Measurements from ENCODE around the gene SNX11.

Gene SNX11

GRCh38 chr17:48100591-48101011, 7.0 kb upstream of the SNX11 start:
- no peak for DNase-seq

- peak; percentile 90 for DNase-seq
Measured at GRCh38 chr17:48101012-48101720, 6.4 kb upstream of the SNX11 start, which contains the start of gene CBX1. TSS of gene CBX1 (minus strand) at chr17:48101478. CDS start at chr17:48077004, 24,474 bp downstream.

- no peak for DNase-seq
Measured at GRCh38 chr17:48102043-48102750, 5.4 kb upstream of the SNX11 start.

- no peak for DNase-seq
Measured at GRCh38 chr17:48102798-48103715, 4.5 kb upstream of the SNX11 start.

- no peak for DNase-seq
Measured at GRCh38 chr17:48104440-48104839, 3.1 kb upstream of the SNX11 start.

GRCh38 chr17:48106802-48107136, 797 bp upstream of the SNX11 start:
- DNase-seq: no peak

- DNase-seq: no peak
Measured at GRCh38 chr17:48110761-48111160, 3.2 kb downstream of the SNX11 start.

- DNase-seq: no peak
Measured at GRCh38 chr17:48111937-48112241, 4.3 kb downstream of the SNX11 start.

GRCh38 chr17:48113201-48113676, 5.7 kb downstream of the SNX11 start:
- DNase-seq: no peak

- no peak for DNase-seq
Measured at GRCh38 chr17:48121923-48122664, 14.5 kb downstream of the SNX11 start.

- DNase-seq: no peak
Measured at GRCh38 chr17:48122665-48123045, 15.1 kb downstream of the SNX11 start.

- no peak for DNase-seq
Measured at GRCh38 chr17:48123111-48123510, 15.5 kb downstream of the SNX11 start.

GRCh38 chr17:48123776-48124388, 16.3 kb downstream of the SNX11 start:
- no peak for DNase-seq

- DNase-seq: no peak
Measured at GRCh38 chr17:48125829-48126531, 18.4 kb downstream of the SNX11 start.

- DNase-seq: no peak
Measured at GRCh38 chr17:48126532-48126850, 18.9 kb downstream of the SNX11 start.

- no peak for DNase-seq
Measured at GRCh38 chr17:48127371-48128051, 19.9 kb downstream of the SNX11 start.

- no peak for DNase-seq
Measured at GRCh38 chr17:48128400-48128799, 20.8 kb downstream of the SNX11 start.

GRCh38 chr17:48129981-48130380, 22.4 kb downstream of the SNX11 start:
- no peak for DNase-seq

GRCh38 chr17:48131216-48131824, 23.8 kb downstream of the SNX11 start:
- DNase-seq: peak; percentile 63

- DNase-seq: no peak
Measured at GRCh38 chr17:48132385-48132784, 24.8 kb downstream of the SNX11 start.

Measured in NCI-H2081 treated with DMSO at 0.1 percent for 48 hours (cell line).